Dermis blood vessel endothelial cell (primary cell): ENCODE results near the gene CD79B. TPM values are rescaled to one million over a fixed set of nuclear protein-coding genes. Genes with fewer than 3 reads are reported as not detected.
"Not testable (repeated sequence)": the region's sequence is repeated elsewhere in the genome, so short reads cannot be mapped to it uniquely, and the experiment has no call there.

Experiments
- DNase-seq: peaks from one replicate; pipeline ENCODE4 v3.0.0; 2010
- total RNA-seq: library from RNA; depleted of rRNA; stranded (reverse); fragments of >200 nt; gene quantifications from 2 replicates; pipeline ENCODE4 v1.2.3, GENCODE V29; 2014

CD79B gene
- total RNA-seq, 1 donor from 2014 or later: 5.1 TPM

- peak; percentile 19 for DNase-seq
Observed at GRCh38 chr17:63930951-63931575, 1.1 kb downstream of the CD79B start.

GRCh38 chr17:63929860-63930766 lies 2.0 kb downstream of the CD79B start:
- no peak for DNase-seq

DNA sequence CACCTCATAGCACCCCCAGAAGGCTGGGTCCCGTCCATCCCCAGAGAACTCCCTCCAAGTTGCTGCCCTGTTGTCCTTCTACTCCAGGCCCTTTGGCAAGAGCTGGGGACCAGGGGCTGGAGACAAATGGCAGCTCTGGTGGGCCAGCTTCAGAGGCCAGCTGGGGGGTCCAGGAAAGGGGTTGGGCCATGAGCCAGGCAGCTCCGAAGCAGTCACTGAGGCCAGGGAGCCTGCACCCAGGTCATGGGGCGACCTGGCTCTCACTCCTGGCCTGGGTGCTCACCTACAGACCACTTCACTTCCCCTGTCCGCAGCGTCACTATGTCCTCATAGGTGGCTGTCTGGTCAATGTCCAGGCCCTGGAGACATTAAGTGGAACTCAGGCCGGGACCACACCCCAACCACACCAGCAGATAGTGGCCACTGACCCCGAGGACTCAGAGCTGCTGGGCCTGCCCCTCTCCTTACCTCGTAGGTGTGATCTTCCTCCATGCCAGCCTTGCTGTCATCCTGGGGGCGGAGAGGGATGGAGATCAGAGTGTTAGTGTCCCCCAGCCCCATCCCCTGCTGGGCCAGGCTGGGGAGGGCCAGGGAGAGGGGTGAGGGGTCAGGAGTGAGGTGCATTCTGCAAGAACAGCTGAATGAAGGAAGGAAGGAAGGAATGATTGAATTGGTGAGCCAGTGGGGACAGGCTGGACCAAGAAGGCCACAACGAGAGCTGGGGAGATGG lies 3.0 kb downstream of the CD79B start:
- DNase-seq: no peak

DNA sequence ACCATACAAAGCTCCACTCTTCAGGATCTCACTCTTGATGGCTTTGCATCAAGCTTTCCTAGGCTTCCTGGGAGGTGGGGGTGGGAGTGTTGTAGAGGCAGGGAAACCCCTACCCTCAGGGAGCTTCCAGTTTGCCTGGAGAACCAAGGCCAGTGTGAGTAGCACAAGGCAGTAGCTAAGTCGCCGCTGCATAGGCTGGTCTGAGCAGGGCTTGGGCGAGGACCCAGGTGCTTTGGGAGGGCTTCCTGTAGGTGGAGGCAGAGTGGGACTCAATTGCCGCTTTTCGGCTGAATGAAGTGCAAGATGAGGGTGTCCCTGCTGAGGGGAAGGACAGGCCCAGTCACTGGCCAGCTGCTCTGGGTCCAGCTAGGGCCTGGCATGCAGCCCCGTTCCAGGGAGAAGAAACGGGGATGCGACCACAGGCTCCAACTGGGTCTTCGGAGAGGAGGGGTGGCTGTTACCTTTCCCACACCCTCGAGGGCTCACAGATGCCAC lies 3.9 kb downstream of the CD79B start:
- no peak for DNase-seq

DNA sequence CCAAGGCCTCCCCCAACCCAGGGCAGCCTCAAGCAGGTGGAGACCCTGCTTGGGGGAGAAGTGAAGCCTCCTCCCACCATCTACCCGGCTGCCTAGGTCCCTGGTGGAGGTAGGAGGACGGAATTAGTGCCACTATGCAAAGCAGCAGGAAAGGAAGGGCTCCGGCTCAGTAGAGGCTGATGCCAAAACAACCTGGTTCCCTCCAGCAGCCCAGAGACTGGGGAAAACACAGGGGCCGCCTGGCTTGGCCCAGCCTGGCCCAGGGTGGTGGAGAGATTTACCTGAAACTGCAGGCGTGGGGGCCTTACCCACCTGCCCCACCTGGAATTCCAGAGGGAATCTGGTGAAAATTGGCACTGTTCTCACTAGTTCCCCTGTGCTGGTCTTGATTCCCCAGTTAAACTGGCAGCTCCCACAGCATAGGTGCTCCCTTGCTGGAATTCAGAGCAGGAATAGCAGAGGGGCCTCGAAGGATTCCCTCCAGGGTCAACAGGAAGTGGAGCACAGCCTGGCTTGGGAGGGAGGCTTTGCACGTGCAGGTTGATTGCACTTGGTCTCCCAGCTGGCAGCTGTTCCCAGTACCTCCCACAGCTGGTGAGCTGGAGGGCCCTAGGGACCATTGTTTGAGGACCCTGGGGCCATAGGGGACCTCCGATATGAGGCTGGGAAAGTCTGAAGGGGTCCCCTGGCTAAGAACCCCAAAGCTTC lies 4.5 kb downstream of the CD79B start:
- peak; percentile 18 for DNase-seq

GRCh38 chr17:63926164-63926563 lies 6.0 kb downstream of the CD79B start:
- DNase-seq: no peak

DNA sequence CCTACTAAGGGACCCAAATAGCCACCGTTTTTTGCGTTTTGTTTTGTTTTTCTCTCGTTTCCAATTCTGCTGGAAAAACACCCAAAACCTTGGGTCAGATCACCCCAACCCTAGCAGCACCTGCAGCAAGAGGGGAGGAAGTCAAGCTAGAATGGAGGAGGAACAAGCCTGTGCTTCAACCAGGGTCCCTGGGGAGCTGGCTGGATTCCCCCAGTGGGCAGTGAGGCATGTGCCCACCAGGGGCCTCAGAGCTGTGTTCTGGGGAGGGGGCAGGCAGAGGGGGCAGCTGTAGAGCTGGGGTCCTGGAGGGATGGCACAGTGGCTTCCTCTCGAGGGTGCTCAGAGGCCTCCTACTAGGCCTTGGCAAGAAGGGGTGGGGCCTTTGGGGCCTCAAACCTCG lies 6.5 kb downstream of the CD79B start:
- DNase-seq: no peak

DNA sequence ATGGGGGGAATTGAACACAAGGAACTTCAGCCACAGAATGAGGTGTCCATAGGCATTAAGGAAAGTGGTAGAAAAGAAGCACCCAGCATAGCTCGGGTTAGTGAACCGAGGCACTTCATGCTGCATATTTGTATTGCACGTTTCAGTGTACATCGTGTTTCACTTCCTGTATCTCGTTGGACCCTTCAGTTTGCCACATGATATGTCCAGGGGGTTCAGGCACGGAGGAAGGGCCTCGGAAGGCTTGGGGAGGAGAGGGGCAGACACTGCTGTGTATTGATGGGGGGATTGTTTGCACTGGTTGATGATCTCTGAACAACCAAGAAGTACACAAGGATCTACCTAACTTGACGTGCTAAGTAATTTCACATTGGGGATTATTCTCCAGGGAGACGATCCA lies 9.7 kb downstream of the CD79B start:
- DNase-seq: not testable (repeated sequence)

- not testable (repeated sequence) for DNase-seq
Observed at GRCh38 chr17:63920779-63921178, 11.4 kb downstream of the CD79B start.

DNA sequence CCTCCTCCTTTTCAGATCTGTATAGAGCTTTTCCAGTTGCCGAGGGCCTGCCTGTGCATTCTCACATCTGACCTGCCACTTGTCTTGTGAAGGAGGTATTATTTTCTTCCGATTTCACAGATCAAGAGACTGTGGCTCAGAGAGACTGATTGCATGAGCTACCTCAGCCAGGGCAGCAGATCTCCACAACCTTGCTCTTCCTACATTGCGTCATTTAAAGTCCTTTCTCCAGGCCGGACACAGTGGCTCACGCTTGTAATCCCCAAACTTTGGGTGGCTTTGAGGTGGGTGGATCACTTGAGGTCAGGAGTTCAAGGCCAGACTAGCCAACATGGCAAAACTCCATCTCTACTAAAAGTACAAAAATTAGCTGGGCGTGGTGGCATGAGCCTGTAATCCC lies 12.1 kb downstream of the CD79B start:
- DNase-seq: not testable (repeated sequence)

- peak; percentile 81 for DNase-seq
Observed at GRCh38 chr17:63919311-63919723, 12.8 kb downstream of the CD79B start.

DNA sequence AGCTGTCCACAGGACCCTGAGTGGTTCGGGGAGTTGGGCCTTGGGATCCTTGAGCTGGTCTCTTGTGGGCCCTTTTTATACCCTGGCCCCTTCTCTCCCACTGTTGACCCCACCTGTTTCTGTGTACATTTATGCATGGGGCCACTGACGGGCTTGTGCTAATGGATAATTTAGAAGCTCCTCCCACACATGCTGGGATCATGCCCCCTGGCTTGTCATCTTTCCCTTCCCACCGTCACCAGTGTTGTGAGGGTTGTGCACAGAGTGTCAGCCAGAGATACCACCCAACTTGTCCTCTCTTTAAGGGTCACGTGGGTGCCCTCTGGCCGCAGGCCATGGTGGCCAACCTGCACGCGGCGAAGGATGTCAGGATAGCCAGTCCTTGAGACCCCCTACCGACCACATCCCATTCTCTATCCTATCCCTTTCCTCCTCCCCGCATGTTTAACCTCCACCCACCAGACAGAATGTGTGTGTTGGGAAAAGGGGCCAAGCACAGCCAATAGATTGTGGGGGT lies 13.3 kb downstream of the CD79B start, which contains the start of gene GH1:
Gene GH1, minus strand, starts transcription at position 51 of the 517 bp plus-strand sequence. CDS start 63 bp downstream, outside the sequence.
- not testable (repeated sequence) for DNase-seq

- DNase-seq: peak; percentile 12
Observed at GRCh38 chr17:63918305-63918704, 13.8 kb downstream of the CD79B start.

GRCh38 chr17:63917646-63918045 lies 14.5 kb downstream of the CD79B start:
- DNase-seq: no peak

- DNase-seq: not testable (repeated sequence)
Observed at GRCh38 chr17:63917206-63917605, 14.9 kb downstream of the CD79B start.

DNA sequence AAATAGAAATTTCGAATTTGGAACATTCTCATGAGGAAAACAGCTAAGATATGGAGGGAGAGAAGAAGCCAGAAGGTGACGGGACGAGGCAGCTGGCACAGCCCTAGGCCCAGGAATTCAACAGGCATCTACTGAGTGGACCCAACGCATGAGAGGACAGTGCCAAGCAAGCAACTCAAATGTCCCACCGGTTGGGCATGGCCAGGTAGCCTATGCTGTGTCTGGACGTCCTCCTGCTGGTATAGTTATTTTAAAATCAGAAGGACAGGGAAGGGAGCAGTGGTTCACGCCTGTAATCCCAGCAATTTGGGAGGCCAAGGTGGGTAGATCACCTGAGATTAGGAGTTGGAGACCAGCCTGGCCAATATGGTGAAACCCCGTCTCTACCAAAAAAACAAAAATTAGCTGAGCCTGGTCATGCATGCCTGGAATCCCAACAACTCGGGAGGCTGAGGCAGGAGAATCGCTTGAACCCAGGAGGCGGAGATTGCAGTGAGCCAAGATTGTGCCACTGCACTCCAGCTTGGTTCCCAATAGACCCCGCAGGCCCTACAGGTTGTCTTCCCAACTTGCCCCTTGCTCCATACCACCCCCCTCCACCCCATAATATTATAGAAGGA lies 15.5 kb downstream of the CD79B start:
- DNase-seq: no peak

DNA sequence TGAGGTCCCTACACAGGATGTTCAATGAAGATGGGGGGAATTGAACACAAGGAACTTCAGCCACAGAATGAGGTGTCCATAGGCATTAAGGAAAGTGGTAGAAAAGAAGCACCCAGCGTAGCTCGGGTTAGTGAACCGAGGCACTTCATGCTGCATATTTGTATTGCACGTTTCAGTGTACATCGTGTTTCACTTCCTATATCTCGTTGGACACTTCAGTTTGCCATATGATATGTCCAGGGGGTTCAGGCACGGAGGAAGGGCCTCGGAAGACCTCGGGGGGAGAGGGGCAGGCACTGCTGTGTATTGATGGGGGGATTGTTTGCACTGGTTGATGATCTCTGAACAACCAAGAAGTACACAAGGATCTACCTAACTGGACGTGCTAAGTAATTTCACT lies 16.4 kb downstream of the CD79B start:
- DNase-seq: not testable (repeated sequence)

- DNase-seq: no peak
Observed at GRCh38 chr17:63914471-63914870, 17.7 kb downstream of the CD79B start.

- peak; percentile 61 for DNase-seq
Observed at GRCh38 chr17:63911657-63912100, 20.5 kb downstream of the CD79B start.

DNA sequence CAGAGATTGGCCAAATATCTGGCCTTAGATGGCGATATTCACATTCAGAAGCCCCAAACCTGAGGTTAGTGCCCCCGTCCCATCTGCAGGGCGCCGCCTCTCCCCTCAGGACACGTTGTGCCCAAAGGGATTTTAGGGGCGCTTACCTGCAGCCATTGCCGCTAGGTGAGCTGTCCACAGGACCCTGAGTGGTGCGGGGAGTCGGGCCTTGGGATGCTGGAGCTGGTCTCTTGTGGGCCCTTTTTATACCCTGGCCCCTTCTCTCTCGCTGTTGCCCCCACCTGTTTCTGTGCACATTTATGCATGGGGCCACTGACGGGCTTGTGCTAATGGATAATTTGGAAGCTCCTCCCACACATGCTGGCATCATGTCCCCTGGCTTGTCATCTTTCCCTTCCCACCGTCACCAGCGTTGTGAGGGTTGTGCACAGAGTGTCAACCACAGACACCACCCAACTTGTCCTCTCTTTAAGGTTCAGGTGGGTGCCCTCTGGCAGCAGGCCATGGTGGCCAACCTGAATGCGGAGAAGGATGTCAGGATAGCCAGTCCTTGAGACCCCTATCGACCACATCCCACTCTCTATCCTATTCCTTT lies 21.0 kb downstream of the CD79B start, which contains the start of gene CSHL1:
Gene CSHL1, minus strand, starts transcription at position 218 of the 595 bp plus-strand sequence. Its CDS starts 62 bp downstream, at position 156.
- no peak for DNase-seq

DNA sequence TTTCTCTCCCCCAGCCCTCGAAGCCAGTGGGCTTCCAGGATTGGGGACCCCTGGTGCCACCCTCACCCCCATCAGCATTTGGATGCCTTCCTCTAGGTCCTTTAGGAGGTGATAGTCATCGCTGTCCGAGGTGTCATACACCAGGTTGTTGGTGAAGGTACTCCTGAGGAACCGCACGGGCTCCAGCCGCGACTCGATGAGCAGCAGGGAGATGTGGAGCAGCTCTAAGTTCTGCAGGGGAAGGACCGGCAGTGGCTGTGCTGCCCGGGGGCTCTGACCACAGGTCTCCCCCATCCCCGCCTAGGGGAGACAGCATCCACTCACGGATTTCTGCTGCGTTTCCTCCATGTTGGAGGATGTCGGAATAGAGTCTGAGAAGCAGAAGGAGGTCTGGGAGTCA lies 22.0 kb downstream of the CD79B start:
- no peak for DNase-seq
